ENCODE data around the gene NCOR2.
"Not testable (repeated sequence)": the region's sequence is repeated elsewhere in the genome, so short reads cannot be mapped to it uniquely, and the experiment has no call there.

The NCOR2 gene

DNA sequence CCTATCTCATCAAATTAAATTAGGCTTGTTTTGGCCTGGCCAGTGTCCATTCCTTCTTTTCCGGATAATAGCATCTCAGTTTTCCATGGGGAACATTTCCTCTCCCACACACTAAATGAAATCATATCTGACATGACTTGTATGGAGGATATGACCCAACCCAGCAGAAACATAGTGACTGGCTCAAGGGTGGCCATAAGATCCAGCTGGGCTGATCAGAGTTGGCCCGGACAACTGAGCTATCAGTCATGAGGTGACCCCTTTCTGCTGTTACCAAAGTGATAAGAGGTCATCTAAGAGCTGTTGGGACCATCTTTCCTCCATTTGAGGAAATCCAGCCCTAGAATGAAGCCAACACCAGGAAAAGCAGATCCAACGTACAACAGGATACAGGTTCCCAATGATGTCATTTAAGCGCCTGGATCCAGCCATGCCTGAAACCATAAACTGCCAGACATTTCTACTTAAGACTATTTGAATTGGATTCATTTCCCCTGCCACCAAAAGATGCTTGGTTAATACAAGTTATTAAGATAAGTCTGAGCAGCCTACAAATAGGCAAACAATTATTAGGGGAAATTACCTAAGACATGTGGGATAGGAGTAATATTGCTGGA, 20.7 kb upstream of the NCOR2 start:
- WGBS, 2 experiments, result 92 to 94% methylated on average over 4 of the region's 4 CpGs
- Histone ChIP-seq H3K27me3 (ENCODE audit: control insufficient read depth, insufficient read depth, low read length, poor library complexity, severe bottlenecking) (no peaks in the 10 kb centered on the region), H3K4me3 (ENCODE audit: insufficient read depth, low read depth, low read length) (no peak overlapping the region), H3K27ac (ENCODE audit: insufficient read depth, low read depth, low read length, poor library complexity, severe bottlenecking) (no peak overlapping the region), H3K4me1 (ENCODE audit: control insufficient read depth, insufficient read depth, low read length) (peaks cover 4% of the 10 kb centered on the region), H3K36me3 (ENCODE audit: control insufficient read depth, insufficient read depth, low read length) (no peaks in the 10 kb centered on the region), H3K9me3 (ENCODE audit: control insufficient read depth, low read length) (peaks cover 2% of the 10 kb centered on the region)

DNA sequence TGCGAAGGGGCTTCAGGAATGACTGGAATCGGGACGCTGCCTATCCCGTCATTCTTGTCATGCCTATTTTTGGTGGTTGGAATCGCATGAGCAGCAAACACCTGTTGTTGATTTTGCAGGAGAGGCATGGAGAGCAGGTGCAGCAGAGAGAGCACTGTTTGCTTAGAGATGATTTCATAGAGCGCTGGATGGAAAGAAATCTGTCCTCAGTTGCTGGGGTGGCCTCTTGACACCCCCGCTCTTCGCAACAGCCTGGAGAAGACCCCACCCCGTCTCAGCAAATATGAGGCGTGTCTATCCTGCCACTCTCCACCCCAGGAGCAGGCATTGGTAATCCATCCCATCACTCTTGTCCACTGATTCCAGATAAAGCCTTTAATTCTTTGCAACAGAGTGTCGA, 19.3 kb upstream of the NCOR2 start:
- H3K27me3 ChIP-seq (ENCODE audit: control insufficient read depth, insufficient read depth, low read length, poor library complexity, severe bottlenecking), result no peaks in the 10 kb centered on the region
- 87 to 88% methylated on average over 11 of the region's 11 CpGs for WGBS, 2 experiments
- H3K4me3 ChIP-seq (ENCODE audit: insufficient read depth, low read depth, low read length), result no peak overlapping the region
- no peaks in the 10 kb centered on the region for H3K36me3 ChIP-seq (ENCODE audit: control insufficient read depth, insufficient read depth, low read length)
- peaks cover 2% of the 10 kb centered on the region for H3K9me3 ChIP-seq (ENCODE audit: control insufficient read depth, low read length)
- H3K27ac ChIP-seq (ENCODE audit: insufficient read depth, low read depth, low read length, poor library complexity, severe bottlenecking), result no peak overlapping the region
- H3K4me1 ChIP-seq (ENCODE audit: control insufficient read depth, insufficient read depth, low read length), result no peaks in the 10 kb centered on the region

DNA sequence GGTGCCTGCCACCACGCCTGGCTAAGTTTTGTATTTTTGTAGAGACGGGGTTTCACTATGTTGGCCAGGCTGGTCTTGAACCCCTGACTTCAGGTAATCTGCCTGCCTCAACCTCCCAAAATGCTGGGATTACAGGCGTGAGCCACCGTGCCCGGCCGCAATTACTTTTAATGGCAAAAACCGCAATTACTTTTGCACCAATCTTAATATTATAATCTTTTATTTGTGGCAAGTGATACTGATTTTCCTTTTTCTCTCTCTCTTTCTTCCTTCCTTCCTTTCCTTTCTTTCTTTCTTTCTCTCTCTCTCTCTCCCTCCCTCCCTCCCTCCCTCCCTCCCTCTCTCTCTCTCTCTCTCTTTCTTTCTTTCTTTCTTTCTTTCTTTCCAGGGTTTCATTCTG, 17.1 kb upstream of the NCOR2 start:
- 91 to 96% methylated on average over 7 of the region's 7 CpGs for WGBS, 2 experiments
- not testable (repeated sequence) for H3K27me3 ChIP-seq (ENCODE audit: control insufficient read depth, insufficient read depth, low read length, poor library complexity, severe bottlenecking)

DNA sequence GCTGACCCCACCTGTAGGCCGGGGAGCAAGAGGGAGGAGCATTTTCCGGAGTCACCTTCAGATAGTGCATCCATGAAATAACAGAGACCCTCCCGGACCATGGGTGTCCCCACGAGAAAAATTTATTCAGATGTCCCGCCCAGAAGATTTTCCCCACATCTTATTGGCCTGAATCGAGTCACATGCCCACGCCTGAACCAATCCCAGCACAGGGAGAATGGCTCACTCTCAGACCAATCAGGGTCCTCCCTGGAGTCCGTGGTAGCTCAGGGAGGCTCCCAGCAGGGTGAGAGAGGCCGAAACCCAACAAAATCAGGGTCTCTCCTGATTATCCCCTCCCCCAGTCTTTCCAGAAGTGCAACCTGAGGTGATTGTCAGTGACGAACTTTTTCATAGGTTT, 16.4 kb upstream of the NCOR2 start:
- Histone ChIP-seq H3K27me3 (ENCODE audit: control insufficient read depth, insufficient read depth, low read length, poor library complexity, severe bottlenecking) (no peaks in the 10 kb centered on the region), H3K9me3 (ENCODE audit: control insufficient read depth, low read length) (peaks cover 2% of the 10 kb centered on the region), H3K4me3 (ENCODE audit: insufficient read depth, low read depth, low read length) (no peak overlapping the region), H3K4me1 (ENCODE audit: control insufficient read depth, insufficient read depth, low read length) (no peaks in the 10 kb centered on the region), H3K27ac (ENCODE audit: insufficient read depth, low read depth, low read length, poor library complexity, severe bottlenecking) (no peak overlapping the region), H3K36me3 (ENCODE audit: control insufficient read depth, insufficient read depth, low read length) (no peaks in the 10 kb centered on the region)
- WGBS, 2 experiments, result 92 to 93% methylated on average over 10 of the region's 10 CpGs

More for the DNA sequence above, 17.1 kb upstream of the NCOR2 start:
- not testable (repeated sequence) for H3K4me3 ChIP-seq (ENCODE audit: insufficient read depth, low read depth, low read length); H3K27ac ChIP-seq (ENCODE audit: insufficient read depth, low read depth, low read length, poor library complexity, severe bottlenecking); H3K9me3 ChIP-seq (ENCODE audit: control insufficient read depth, low read length); H3K4me1 ChIP-seq (ENCODE audit: control insufficient read depth, insufficient read depth, low read length); H3K36me3 ChIP-seq (ENCODE audit: control insufficient read depth, insufficient read depth, low read length)

DNA sequence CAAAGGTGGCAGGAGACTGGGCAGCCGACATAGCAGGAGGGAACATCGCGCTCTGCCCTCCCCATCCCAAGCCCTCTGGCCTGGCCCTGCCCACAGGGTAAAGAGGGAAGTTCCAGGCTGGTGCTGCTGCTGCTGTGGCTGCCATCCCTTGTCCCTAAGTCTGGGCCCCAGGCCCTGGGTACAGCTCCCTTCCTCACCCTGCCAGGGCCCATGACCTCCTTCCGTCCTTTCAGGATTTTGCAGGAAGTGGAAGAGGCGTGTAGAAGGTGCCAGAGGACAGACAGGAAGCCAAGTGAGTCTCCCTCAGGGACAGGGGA, 14.7 kb upstream of the NCOR2 start:
- no peaks in the 10 kb centered on the region for H3K4me1 ChIP-seq (ENCODE audit: control insufficient read depth, insufficient read depth, low read length)
- peaks cover 2% of the 10 kb centered on the region for H3K9me3 ChIP-seq (ENCODE audit: control insufficient read depth, low read length)
- H3K27me3 ChIP-seq (ENCODE audit: control insufficient read depth, insufficient read depth, low read length, poor library complexity, severe bottlenecking), result no peaks in the 10 kb centered on the region
- H3K27ac ChIP-seq (ENCODE audit: insufficient read depth, low read depth, low read length, poor library complexity, severe bottlenecking), result no peak overlapping the region
- WGBS, 2 experiments, result 73 to 75% methylated on average over 5 of the region's 5 CpGs
- H3K4me3 ChIP-seq (ENCODE audit: insufficient read depth, low read depth, low read length), result no peak overlapping the region
- H3K36me3 ChIP-seq (ENCODE audit: control insufficient read depth, insufficient read depth, low read length), result no peaks in the 10 kb centered on the region

DNA sequence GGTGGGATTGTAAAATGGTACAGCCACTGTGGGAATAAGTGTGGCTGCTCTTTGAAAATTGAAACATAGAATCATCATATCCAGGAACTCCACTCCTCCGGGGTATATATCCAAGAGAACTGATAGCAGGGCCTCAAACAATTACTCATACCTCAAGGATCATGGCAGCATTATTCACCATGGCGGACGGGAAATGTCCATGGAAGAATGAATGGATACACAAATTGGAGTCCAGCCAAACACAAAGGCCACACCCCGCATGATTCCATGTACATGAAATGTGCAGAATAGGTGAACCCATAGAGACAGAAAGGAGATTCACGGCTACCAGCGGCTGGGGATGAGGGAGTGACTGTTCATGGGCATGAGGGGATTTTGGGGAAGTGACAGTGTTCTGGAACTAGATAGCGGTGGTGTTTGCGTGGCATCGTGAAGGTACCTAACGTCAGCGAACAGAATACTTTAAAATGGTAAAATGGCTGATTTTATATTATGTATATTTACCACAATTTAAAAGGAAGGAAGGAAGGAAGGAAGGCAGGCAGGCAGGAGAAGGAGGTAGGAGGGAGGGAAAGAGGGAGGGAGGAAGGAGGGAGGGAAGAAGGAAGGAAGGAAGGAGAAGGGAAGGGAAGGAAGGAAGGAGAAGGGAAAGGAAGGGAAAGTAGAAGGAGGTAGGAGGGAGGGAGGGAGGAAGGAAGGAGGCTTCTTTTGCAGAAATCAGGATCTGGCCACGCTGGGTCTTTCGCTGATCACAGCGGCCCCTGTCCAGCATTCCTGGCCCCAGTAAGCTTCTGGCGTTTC, 14.1 kb upstream of the NCOR2 start:
- H3K4me3 ChIP-seq (ENCODE audit: insufficient read depth, low read depth, low read length), result no peak overlapping the region
- H3K9me3 ChIP-seq (ENCODE audit: control insufficient read depth, low read length), result peaks cover 2% of the 10 kb centered on the region
- no peaks in the 10 kb centered on the region for H3K36me3 ChIP-seq (ENCODE audit: control insufficient read depth, insufficient read depth, low read length)
- no peak overlapping the region for H3K27ac ChIP-seq (ENCODE audit: insufficient read depth, low read depth, low read length, poor library complexity, severe bottlenecking)
- 86 to 88% methylated on average over 13 of the region's 15 CpGs for WGBS, 2 experiments
- H3K27me3 ChIP-seq (ENCODE audit: control insufficient read depth, insufficient read depth, low read length, poor library complexity, severe bottlenecking), result no peaks in the 10 kb centered on the region
- H3K4me1 ChIP-seq (ENCODE audit: control insufficient read depth, insufficient read depth, low read length), result no peaks in the 10 kb centered on the region

DNA sequence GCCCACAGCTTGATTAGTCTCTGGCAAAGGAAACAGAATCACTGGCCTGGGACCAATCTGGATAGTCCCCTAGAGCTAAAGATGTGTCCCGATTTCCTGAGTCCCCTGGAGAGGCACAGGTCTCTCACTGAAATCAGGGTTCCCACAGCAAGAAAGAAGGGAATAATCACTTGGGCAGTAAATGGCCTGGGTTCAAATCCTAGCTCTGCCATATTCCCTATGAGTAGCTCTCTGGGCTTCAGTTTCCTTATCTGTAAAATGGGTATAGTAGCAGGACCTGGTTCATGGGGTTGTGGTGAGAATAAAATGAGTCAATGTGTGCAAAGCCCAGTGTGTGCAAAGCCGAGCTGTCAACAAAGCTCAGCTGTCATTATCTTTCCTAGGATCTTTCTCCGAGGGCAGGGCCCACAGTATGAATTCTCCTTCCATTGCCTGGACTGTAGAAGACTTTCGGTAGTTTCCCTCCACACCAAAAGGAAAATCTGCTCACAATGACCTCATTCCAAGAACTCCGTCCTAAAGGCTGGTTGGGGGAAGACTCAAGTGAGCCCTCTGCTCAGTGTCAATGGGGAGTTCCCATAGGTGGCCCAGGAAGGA, 12.6 kb upstream of the NCOR2 start:
- H3K9me3 ChIP-seq (ENCODE audit: control insufficient read depth, low read length), result peaks cover 2% of the 10 kb centered on the region
- no peak overlapping the region for H3K4me3 ChIP-seq (ENCODE audit: insufficient read depth, low read depth, low read length)
- no peaks in the 10 kb centered on the region for H3K36me3 ChIP-seq (ENCODE audit: control insufficient read depth, insufficient read depth, low read length)
- 93 to 97% methylated on average over 5 of the region's 5 CpGs for WGBS, 2 experiments
- no peak overlapping the region for H3K27ac ChIP-seq (ENCODE audit: insufficient read depth, low read depth, low read length, poor library complexity, severe bottlenecking)
- no peaks in the 10 kb centered on the region for H3K27me3 ChIP-seq (ENCODE audit: control insufficient read depth, insufficient read depth, low read length, poor library complexity, severe bottlenecking)
- no peaks in the 10 kb centered on the region for H3K4me1 ChIP-seq (ENCODE audit: control insufficient read depth, insufficient read depth, low read length)

DNA sequence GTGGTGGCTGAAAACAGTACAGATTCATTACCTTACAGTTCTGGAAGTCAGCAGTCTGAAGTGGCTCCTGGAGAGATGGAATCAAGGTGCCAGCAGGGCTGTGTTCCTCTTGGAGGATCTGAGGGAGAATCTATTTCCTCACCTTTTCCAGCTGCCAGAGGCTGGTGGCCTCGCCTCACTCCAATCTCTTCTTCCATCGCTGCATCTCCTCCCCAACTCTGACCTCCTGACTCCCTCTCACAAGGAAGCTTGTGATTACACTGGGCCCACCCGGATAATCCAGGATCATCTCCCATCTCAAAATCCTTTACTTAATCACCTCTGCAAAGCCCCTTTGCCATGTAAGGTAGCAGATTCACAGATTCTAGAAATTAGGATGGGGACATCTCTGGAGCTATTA, 11.4 kb upstream of the NCOR2 start:
- Histone ChIP-seq H3K27me3 (ENCODE audit: control insufficient read depth, insufficient read depth, low read length, poor library complexity, severe bottlenecking) (no peaks in the 10 kb centered on the region), H3K4me3 (ENCODE audit: insufficient read depth, low read depth, low read length) (no peak overlapping the region), H3K9me3 (ENCODE audit: control insufficient read depth, low read length) (peaks cover under 1% of the 10 kb centered on the region), H3K27ac (ENCODE audit: insufficient read depth, low read depth, low read length, poor library complexity, severe bottlenecking) (no peak overlapping the region), H3K36me3 (ENCODE audit: control insufficient read depth, insufficient read depth, low read length) (no peaks in the 10 kb centered on the region), H3K4me1 (ENCODE audit: control insufficient read depth, insufficient read depth, low read length) (peaks cover 3% of the 10 kb centered on the region)
- WGBS, 2 experiments, result 79 to 85% methylated on average over 3 of the region's 3 CpGs

DNA sequence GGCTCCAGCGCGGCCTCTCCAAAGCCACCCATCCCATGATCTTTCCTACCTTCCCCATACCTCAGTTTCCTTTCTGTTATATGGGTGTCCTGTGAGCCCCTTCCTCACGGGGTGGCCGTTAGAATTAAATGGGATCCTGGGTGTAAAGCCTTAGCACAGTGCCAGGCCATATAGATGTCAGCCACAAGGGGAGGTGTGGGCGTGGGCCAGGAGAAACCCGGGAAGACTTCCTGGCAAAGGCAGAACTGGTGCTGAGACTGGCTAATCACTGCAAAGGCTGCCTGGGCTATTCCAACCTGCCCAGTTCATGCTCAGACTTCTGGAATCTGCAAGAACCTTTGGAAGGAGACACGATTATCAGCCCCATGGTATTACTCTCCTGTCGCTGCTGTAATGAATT, 11.0 kb upstream of the NCOR2 start:
- peaks cover 8% of the 10 kb centered on the region for H3K4me1 ChIP-seq (ENCODE audit: control insufficient read depth, insufficient read depth, low read length)
- H3K4me3 ChIP-seq (ENCODE audit: insufficient read depth, low read depth, low read length), result no peak overlapping the region
- 89 to 92% methylated on average over 8 of the region's 8 CpGs for WGBS, 2 experiments
- H3K36me3 ChIP-seq (ENCODE audit: control insufficient read depth, insufficient read depth, low read length), result no peaks in the 10 kb centered on the region
- no peak overlapping the region for H3K27ac ChIP-seq (ENCODE audit: insufficient read depth, low read depth, low read length, poor library complexity, severe bottlenecking)
- H3K9me3 ChIP-seq (ENCODE audit: control insufficient read depth, low read length), result no peaks in the 10 kb centered on the region
- no peaks in the 10 kb centered on the region for H3K27me3 ChIP-seq (ENCODE audit: control insufficient read depth, insufficient read depth, low read length, poor library complexity, severe bottlenecking)

DNA sequence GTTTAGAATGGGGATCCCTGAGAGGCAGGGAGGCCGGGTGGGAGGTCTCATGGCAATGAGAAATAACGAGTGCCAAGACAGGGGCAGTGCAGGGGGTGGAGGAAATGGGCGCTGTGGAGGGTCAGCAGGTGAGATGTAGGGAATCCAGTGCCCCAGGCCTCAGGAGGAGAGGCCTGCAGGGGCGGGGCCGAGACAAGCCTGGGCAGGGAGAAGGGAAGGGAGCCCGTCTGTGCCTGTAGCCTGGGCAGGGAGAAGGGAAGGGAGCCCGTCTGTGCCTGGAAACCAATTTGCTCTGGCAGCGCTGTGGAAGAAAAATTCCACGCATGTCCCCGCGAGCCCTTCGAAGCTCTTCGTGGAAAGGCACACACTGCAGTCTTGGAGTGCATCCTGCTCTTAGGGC, 10.6 kb upstream of the NCOR2 start:
- Histone ChIP-seq H3K27ac (ENCODE audit: insufficient read depth, low read depth, low read length, poor library complexity, severe bottlenecking) (no peak overlapping the region), H3K9me3 (ENCODE audit: control insufficient read depth, low read length) (no peaks in the 10 kb centered on the region), H3K4me1 (ENCODE audit: control insufficient read depth, insufficient read depth, low read length) (peaks cover 9% of the 10 kb centered on the region), H3K36me3 (ENCODE audit: control insufficient read depth, insufficient read depth, low read length) (no peaks in the 10 kb centered on the region), H3K27me3 (ENCODE audit: control insufficient read depth, insufficient read depth, low read length, poor library complexity, severe bottlenecking) (no peaks in the 10 kb centered on the region), H3K4me3 (ENCODE audit: insufficient read depth, low read depth, low read length) (no peak overlapping the region)
- WGBS, 2 experiments, result 88 to 91% methylated on average over 13 of the region's 13 CpGs

All from ectodermal cell (in vitro differentiated cells).